SK-N-SH (cell line): ENCODE data around the gene SLC7A5. TPM values are rescaled to one million over a fixed set of nuclear protein-coding genes. Genes with fewer than 3 reads are reported as not detected.
"Not testable (repeated sequence)": the region's sequence is repeated elsewhere in the genome, so short reads cannot be mapped to it uniquely, and the experiment has no call there.

Source experiments
- CTCF ChIA-PET: fragments of 300-600, 350-600 bp; formaldehyde crosslinking; extraction: SDS; loops from one replicate; lab custom pipeline; 2021; lab: Yijun Ruan, JAX
- POLR2A ChIA-PET: fragments of 350-600 bp; sonication (Branson Sonifier 250); formaldehyde crosslinking; extraction: SDS; loops from one replicate; lab custom pipeline; 2020; ENCODE audit warnings: antibody characterized with exemption, inconsistent platforms; lab: Yijun Ruan, JAX
- DNase-seq: peaks from one replicate; pipeline ENCODE4 v3.0.0; 2012
- H2AFZ ChIP-seq: fragments of 200-600 bp; sonication (generic); 2 replicates; pipeline ENCODE4 v1.8.1; 2016; ENCODE audit warnings: antibody characterized with exemption, mild to moderate bottlenecking, low read depth
- H3F3A ChIP-seq: fragments of 200-600 bp; sonication (generic); replicated peaks from 2 replicates; pipeline ENCODE3; 2016; ENCODE audit warnings: antibody characterized with exemption, mild to moderate bottlenecking; ENCODE audit not compliant: insufficient read depth
- H3K27ac ChIP-seq, 2 experiments: fragments of 200-500 bp in 1 of 2; fragments of 200-600 bp in 1 of 2; sonication (Bioruptor generic) in 1 of 2; sonication (generic), shearing (Covaris generic) in 1 of 2; 2 replicates each; pipeline versions ENCODE4 v1.5.1 to v1.6.1; 2014 to 2016; ENCODE audit warnings: low read depth in 2 of 2, inconsistent platforms in 1 of 2, low read length in 1 of 2, mild to moderate bottlenecking in 1 of 2, mixed read lengths in 1 of 2
- H3K27me3 ChIP-seq: fragments of 200-600 bp; sonication (generic), shearing (Covaris generic); 2 replicates; pipeline ENCODE4 v1.6.1; 2016; ENCODE audit warnings: mixed run types; ENCODE audit not compliant: insufficient read depth
- H3K36me3 ChIP-seq, 2 experiments: fragments of 200-500 bp in 1 of 2; fragments of 200-600 bp in 1 of 2; sonication (Bioruptor generic) in 1 of 2; sonication (generic) in 1 of 2; replicated peaks in 1 of 2; 2 replicates each; pipeline versions ENCODE3 to v1.5.1; 2014 to 2016; ENCODE audit warnings: low read length in 1 of 2, mild to moderate bottlenecking in 1 of 2; ENCODE audit not compliant: insufficient read depth in 2 of 2, control insufficient read depth in 1 of 2
- H3K4me1 ChIP-seq, 2 experiments: fragments of 200-500 bp in 1 of 2; fragments of 200-600 bp in 1 of 2; sonication (Bioruptor generic) in 1 of 2; sonication (generic), shearing (Covaris generic) in 1 of 2; 2 replicates each; pipeline versions ENCODE4 v1.5.1 to v1.6.1; 2014 to 2016; ENCODE audit warnings: low read depth in 1 of 2, low read length in 1 of 2, mixed run types in 1 of 2; ENCODE audit not compliant: insufficient read depth in 2 of 2, control insufficient read depth in 1 of 2
- H3K4me2 ChIP-seq: fragments of 200-600 bp; sonication (generic), shearing (Covaris generic); 2 replicates; pipeline ENCODE4 v1.6.1; 2017; ENCODE audit warnings: mixed run types
- H3K4me3 ChIP-seq, 2 experiments: fragments of 200-500 bp in 1 of 2; fragments of 200-600 bp in 1 of 2; sonication (Bioruptor generic) in 1 of 2; sonication (generic), shearing (Covaris generic) in 1 of 2; 2 replicates each; pipeline versions ENCODE4 v1.5.1 to v1.8.1; 2014 to 2016; ENCODE audit warnings: low read depth in 2 of 2, inconsistent platforms in 1 of 2, low read length in 1 of 2, mild to moderate bottlenecking in 1 of 2, mixed read lengths in 1 of 2, moderate library complexity in 1 of 2
- H3K79me2 ChIP-seq: fragments of 200-600 bp; sonication (generic); 2 replicates; pipeline ENCODE4 v1.8.1; 2017; ENCODE audit warnings: mild to moderate bottlenecking; ENCODE audit not compliant: insufficient read depth
- H3K9ac ChIP-seq: fragments of 200-600 bp; sonication (generic); 2 replicates; pipeline ENCODE4 v1.6.1; 2017; ENCODE audit warnings: mixed run types
- H3K9me2 ChIP-seq: fragments of 200-600 bp; sonication (generic); 2 replicates; pipeline ENCODE4 v1.6.1; 2017; ENCODE audit warnings: mixed run types
- H3K9me3 ChIP-seq: fragments of 200-600 bp; sonication (generic); 2 replicates; pipeline ENCODE4 v1.6.1; 2017; ENCODE audit warnings: mixed run types, mild to moderate bottlenecking, moderate library complexity
- H4K20me1 ChIP-seq: fragments of 200-600 bp; sonication (generic); 2 replicates; pipeline ENCODE4 v1.6.1; 2017; ENCODE audit warnings: mild to moderate bottlenecking, mixed run types; ENCODE audit not compliant: insufficient read depth
- CHD2 ChIP-seq: fragments of 150-350 bp; IDR thresholded peaks from 2 replicates; pipeline ENCODE4 v1.6.1; 2018; ENCODE audit warnings: low read length; ENCODE audit not compliant: partially characterized antibody
- ELF1 ChIP-seq: IDR thresholded peaks from 2 replicates; pipeline ENCODE4 v1.4.0; 2012
- EP300 ChIP-seq, 2 experiments: IDR thresholded peaks; 2 replicates each; pipeline versions ENCODE4 v1.4.0 to v1.6.1; 2012; ENCODE audit warnings: borderline replicate concordance in 1 of 2, low read depth in 1 of 2, low read length in 1 of 2
- EZH2phosphoT487 ChIP-seq: fragments of 200-600 bp; sonication (generic); IDR thresholded peaks from 2 replicates; pipeline ENCODE4 v1.6.1; 2017; ENCODE audit warnings: low read depth, mixed run types, mild to moderate bottlenecking, antibody characterized with exemption, moderate library complexity, borderline replicate concordance
- GABPA ChIP-seq: IDR thresholded peaks from 2 replicates; pipeline ENCODE4 v1.4.0; 2012; ENCODE audit warnings: low read depth, mild to moderate bottlenecking
- GATA2 ChIP-seq: sonication (generic); formaldehyde crosslinking; IDR thresholded peaks from 2 replicates; pipeline ENCODE4 v1.5.0; 2020; ENCODE audit warnings: mild to moderate bottlenecking, missing genetic modification reagents
- JUND ChIP-seq: IDR thresholded peaks from 2 replicates; pipeline ENCODE4 v1.4.0; 2012
- MEF2A ChIP-seq: IDR thresholded peaks from 2 replicates; pipeline ENCODE4 v1.4.0; 2012; ENCODE audit warnings: low read depth, borderline replicate concordance
- NFIC ChIP-seq: IDR thresholded peaks from 2 replicates; pipeline ENCODE4 v1.4.0; 2012; ENCODE audit warnings: borderline replicate concordance
- NRF1 ChIP-seq: IDR thresholded peaks from 2 replicates; pipeline ENCODE4 v1.6.1; 2012; ENCODE audit warnings: low read depth, mild to moderate bottlenecking, low read length
- RAD21 ChIP-seq: IDR thresholded peaks from 2 replicates; pipeline ENCODE4 v1.6.1; 2012; ENCODE audit warnings: mild to moderate bottlenecking, low read length
- RXRA ChIP-seq: IDR thresholded peaks from 2 replicates; pipeline ENCODE4 v1.4.0; 2012; ENCODE audit warnings: low read depth, mild to moderate bottlenecking, borderline replicate concordance
- TCF12 ChIP-seq: IDR thresholded peaks from 2 replicates; pipeline ENCODE4 v1.4.0; 2012
- YY1 ChIP-seq: IDR thresholded peaks from 2 replicates; pipeline ENCODE4 v1.4.0; 2012; ENCODE audit warnings: low read depth, mild to moderate bottlenecking
- WGBS: methylation state at CpG from one replicate; pipeline ENCODE4 v1.1.6; 2017; ENCODE audit warnings: low lambda C conversion rate; 5-methylcytosine and 5-hydroxymethylcytosine counted together
- polyA plus RNA-seq, 3 experiments: library from polyadenylated mRNA; depleted of rRNA; stranded (reverse); fragments of >200 nt; gene quantifications; 2 replicates each; pipeline ENCODE4 v1.2.3, GENCODE V29; 2012
- TF ChIP-seq, protein P1 (sequence below): IDR thresholded peaks from 2 replicates; pipeline ENCODE4 v1.4.0; 2012; ENCODE audit warnings: low read depth, borderline replicate concordance
- TF ChIP-seq, protein P2 (sequence below): fragments of 150-350 bp; IDR thresholded peaks from 2 replicates; pipeline ENCODE4 v1.6.1; 2016; ENCODE audit warnings: mild to moderate bottlenecking, low read depth, low read length
- TF ChIP-seq, protein P3 (sequence below): IDR thresholded peaks from 2 replicates; pipeline ENCODE4 v1.4.0; 2012; ENCODE audit warnings: low read depth, borderline replicate concordance
- TF ChIP-seq, protein P4 (sequence below): IDR thresholded peaks from 2 replicates; pipeline ENCODE4; 2012
- TF ChIP-seq, protein P5 (sequence below): fragments of 150-350 bp; IDR thresholded peaks from 2 replicates; pipeline ENCODE4 v1.6.1; 2017; ENCODE audit warnings: antibody characterized with exemption, low read length, low read depth, borderline replicate concordance
- TF ChIP-seq, protein P6 (sequence below): IDR thresholded peaks from 2 replicates; pipeline ENCODE4 v1.6.1; 2012; ENCODE audit warnings: mild to moderate bottlenecking, low read depth, low read length, moderate library complexity

The SLC7A5 gene
- polyA plus RNA-seq, 1 of the 3 experiments (the other 2 are of a cell fraction): 15.1 TPM

DNA sequence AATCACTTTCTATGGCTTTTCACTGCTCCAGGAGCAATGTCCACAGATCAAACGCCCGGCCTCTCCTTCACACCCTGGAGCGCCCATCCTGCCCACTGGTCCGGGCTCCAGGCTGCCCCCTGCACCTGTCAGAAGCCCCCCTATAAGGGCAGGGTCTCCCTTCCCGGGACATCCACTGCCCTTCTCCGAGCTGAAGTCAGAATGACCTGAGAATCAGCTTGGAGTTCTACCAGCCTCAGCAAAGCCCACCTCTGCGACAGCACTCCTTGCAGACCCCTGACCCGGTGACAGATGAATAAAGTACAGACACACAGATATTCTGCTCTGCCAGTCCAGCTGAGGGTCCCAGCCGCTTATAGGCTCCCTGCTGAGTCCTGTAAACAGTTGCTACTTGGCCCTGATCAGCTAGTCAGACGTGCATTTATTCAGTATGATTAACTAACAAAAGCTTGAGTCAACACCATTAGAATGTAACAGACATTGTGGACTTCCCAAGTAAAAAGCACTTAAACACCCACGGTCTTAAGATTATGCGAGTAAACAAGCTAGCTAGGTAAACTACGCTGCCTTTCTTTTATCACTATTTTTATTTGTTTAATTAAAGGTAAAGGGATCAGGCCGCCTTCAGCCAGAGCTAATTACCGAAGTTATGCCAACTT, 4.8 kb downstream of the SLC7A5 start:
- Histone ChIP-seq H3K4me1 (peaks cover 13 to 28% of the 10 kb centered on the region in 2 experiments; a peak in 2 of 4 replicates), H3K27ac (no peak overlapping the region), H4K20me1 (peaks cover 60% of the 10 kb centered on the region), H3K4me3 (no peak overlapping the region), H3K27me3 (no peaks in the 10 kb centered on the region), H3K4me2 (peak overlapping the region; percentile 19; the same call in 1 of the 2 replicates), H2AFZ (no peak overlapping the region), H3F3A (no peaks in the 10 kb centered on the region), H3K9me3 (no peaks in the 10 kb centered on the region), H3K9me2 (no peaks in the 10 kb centered on the region), H3K36me3 (no peaks in the 10 kb centered on the region), H3K79me2 (peaks cover 58% of the 10 kb centered on the region), H3K9ac (no peak overlapping the region)
- no peak for DNase-seq
- ChIA-PET CTCF (interaction anchor here (1.0 to 12.8 kb wide), 3 partner anchors 10 to 85 kb away, joined by 3 to 207 read pairs (median 21); no protein-coding TSS in a partner anchor), POLR2A (no interaction called here)
- 76% methylated on average over 10 of the region's 15 CpGs for WGBS
- no peak for TF ChIP-seq GABPA
- TF ChIP-seq, protein P1, sequence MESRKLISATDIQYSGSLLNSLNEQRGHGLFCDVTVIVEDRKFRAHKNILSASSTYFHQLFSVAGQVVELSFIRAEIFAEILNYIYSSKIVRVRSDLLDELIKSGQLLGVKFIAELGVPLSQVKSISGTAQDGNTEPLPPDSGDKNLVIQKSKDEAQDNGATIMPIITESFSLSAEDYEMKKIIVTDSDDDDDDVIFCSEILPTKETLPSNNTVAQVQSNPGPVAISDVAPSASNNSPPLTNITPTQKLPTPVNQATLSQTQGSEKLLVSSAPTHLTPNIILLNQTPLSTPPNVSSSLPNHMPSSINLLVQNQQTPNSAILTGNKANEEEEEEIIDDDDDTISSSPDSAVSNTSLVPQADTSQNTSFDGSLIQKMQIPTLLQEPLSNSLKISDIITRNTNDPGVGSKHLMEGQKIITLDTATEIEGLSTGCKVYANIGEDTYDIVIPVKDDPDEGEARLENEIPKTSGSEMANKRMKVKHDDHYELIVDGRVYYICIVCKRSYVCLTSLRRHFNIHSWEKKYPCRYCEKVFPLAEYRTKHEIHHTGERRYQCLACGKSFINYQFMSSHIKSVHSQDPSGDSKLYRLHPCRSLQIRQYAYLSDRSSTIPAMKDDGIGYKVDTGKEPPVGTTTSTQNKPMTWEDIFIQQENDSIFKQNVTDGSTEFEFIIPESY: no peak
- TF ChIP-seq NRF1: no peak
- TF ChIP-seq CHD2: no peak
- TF ChIP-seq TCF12: no peak
- TF ChIP-seq, protein P2, sequence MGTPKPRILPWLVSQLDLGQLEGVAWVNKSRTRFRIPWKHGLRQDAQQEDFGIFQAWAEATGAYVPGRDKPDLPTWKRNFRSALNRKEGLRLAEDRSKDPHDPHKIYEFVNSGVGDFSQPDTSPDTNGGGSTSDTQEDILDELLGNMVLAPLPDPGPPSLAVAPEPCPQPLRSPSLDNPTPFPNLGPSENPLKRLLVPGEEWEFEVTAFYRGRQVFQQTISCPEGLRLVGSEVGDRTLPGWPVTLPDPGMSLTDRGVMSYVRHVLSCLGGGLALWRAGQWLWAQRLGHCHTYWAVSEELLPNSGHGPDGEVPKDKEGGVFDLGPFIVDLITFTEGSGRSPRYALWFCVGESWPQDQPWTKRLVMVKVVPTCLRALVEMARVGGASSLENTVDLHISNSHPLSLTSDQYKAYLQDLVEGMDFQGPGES: no peak
- TF ChIP-seq RAD21: no peak
- TF ChIP-seq, protein P3, sequence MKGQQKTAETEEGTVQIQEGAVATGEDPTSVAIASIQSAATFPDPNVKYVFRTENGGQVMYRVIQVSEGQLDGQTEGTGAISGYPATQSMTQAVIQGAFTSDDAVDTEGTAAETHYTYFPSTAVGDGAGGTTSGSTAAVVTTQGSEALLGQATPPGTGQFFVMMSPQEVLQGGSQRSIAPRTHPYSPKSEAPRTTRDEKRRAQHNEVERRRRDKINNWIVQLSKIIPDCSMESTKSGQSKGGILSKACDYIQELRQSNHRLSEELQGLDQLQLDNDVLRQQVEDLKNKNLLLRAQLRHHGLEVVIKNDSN: no peak
- TF ChIP-seq, protein P4, sequence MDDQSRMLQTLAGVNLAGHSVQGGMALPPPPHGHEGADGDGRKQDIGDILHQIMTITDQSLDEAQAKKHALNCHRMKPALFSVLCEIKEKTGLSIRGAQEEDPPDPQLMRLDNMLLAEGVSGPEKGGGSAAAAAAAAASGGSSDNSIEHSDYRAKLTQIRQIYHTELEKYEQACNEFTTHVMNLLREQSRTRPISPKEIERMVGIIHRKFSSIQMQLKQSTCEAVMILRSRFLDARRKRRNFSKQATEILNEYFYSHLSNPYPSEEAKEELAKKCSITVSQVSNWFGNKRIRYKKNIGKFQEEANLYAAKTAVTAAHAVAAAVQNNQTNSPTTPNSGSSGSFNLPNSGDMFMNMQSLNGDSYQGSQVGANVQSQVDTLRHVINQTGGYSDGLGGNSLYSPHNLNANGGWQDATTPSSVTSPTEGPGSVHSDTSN: no peak
- TF ChIP-seq MEF2A: no peak
- TF ChIP-seq, protein P5, sequence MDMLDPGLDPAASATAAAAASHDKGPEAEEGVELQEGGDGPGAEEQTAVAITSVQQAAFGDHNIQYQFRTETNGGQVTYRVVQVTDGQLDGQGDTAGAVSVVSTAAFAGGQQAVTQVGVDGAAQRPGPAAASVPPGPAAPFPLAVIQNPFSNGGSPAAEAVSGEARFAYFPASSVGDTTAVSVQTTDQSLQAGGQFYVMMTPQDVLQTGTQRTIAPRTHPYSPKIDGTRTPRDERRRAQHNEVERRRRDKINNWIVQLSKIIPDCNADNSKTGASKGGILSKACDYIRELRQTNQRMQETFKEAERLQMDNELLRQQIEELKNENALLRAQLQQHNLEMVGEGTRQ: no peak
- TF ChIP-seq EP300 (IDR thresholded peaks at IDR 0.05; ENCODE audit: borderline replicate concordance in 1 of 2, low read depth in 1 of 2, low read length in 1 of 2): no peak
- no peak for TF ChIP-seq JUND
- no peak for TF ChIP-seq YY1
- TF ChIP-seq GATA2 (CRISPR knock-in tag): no peak
- no peak for TF ChIP-seq EZH2phosphoT487
- no peak for TF ChIP-seq RXRA
- TF ChIP-seq, protein P6, sequence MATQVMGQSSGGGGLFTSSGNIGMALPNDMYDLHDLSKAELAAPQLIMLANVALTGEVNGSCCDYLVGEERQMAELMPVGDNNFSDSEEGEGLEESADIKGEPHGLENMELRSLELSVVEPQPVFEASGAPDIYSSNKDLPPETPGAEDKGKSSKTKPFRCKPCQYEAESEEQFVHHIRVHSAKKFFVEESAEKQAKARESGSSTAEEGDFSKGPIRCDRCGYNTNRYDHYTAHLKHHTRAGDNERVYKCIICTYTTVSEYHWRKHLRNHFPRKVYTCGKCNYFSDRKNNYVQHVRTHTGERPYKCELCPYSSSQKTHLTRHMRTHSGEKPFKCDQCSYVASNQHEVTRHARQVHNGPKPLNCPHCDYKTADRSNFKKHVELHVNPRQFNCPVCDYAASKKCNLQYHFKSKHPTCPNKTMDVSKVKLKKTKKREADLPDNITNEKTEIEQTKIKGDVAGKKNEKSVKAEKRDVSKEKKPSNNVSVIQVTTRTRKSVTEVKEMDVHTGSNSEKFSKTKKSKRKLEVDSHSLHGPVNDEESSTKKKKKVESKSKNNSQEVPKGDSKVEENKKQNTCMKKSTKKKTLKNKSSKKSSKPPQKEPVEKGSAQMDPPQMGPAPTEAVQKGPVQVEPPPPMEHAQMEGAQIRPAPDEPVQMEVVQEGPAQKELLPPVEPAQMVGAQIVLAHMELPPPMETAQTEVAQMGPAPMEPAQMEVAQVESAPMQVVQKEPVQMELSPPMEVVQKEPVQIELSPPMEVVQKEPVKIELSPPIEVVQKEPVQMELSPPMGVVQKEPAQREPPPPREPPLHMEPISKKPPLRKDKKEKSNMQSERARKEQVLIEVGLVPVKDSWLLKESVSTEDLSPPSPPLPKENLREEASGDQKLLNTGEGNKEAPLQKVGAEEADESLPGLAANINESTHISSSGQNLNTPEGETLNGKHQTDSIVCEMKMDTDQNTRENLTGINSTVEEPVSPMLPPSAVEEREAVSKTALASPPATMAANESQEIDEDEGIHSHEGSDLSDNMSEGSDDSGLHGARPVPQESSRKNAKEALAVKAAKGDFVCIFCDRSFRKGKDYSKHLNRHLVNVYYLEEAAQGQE: no peak
- TF ChIP-seq ELF1: no peak
- TF ChIP-seq NFIC: no peak

DNA sequence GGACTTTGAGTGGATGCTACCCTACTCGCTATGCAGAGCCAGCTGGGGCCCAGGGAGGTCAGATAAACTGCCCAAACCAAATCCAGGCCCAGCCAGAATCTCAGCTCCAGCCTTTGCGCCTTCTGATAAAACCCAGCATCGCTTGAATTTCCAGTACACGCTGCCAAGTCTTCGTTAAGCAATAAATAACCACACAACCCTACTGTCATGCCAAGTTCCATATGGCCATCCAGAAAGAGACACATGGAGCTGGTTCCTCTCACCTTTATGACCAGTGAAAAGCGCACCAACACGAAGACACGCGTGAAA, 6.0 kb downstream of the SLC7A5 start:
- H3K4me3 ChIP-seq, H2AFZ ChIP-seq, H3F3A ChIP-seq, H3K9ac ChIP-seq, H3K27me3 ChIP-seq, H3K4me2 ChIP-seq, H3K9me2 ChIP-seq, H3K9me3 ChIP-seq, H3K27ac ChIP-seq, POLR2A ChIA-PET, H3K36me3 ChIP-seq, DNase-seq: not testable (repeated sequence)
- Histone ChIP-seq H3K79me2 (peaks cover 58% of the 10 kb centered on the region), H4K20me1 (peaks cover 68% of the 10 kb centered on the region), H3K4me1 (peaks cover 13 to 23% of the 10 kb centered on the region in 2 experiments; a peak in 2 of 4 replicates)
- WGBS: 81% methylated on average over 8 of the region's 9 CpGs
- CTCF ChIA-PET: interaction anchor here (1.2 to 1.4 kb wide), 2 partner anchors 8 to 13 kb away, joined by 3 read pairs; no protein-coding TSS in a partner anchor
